GM19351 (cell line): Measurements from ENCODE around the gene OR51F1.
"Not testable (repeated sequence)": the region's sequence is repeated elsewhere in the genome, so short reads cannot be mapped to it uniquely, and the experiment has no call there.

Experiments used
- ATAC-seq: cut with Tn5 transposase; IDR thresholded peaks from one replicate; pipeline ENCODE4 v1.9.1; 2021; ENCODE audit warnings: mild to moderate bottlenecking, moderate library complexity; ENCODE audit not compliant: unreplicated experiment

OR51F1 gene, protein sequence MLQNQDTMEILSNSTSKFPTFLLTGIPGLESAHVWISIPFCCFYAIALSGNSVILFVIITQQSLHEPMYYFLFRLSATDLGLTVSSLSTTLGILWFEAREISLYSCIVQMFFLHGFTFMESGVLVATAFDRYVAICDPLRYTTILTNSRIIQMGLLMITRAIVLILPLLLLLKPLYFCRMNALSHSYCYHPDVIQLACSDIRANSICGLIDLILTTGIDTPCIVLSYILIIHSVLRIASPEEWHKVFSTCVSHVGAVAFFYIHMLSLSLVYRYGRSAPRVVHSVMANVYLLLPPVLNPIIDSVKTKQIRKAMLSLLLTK

DNA sequence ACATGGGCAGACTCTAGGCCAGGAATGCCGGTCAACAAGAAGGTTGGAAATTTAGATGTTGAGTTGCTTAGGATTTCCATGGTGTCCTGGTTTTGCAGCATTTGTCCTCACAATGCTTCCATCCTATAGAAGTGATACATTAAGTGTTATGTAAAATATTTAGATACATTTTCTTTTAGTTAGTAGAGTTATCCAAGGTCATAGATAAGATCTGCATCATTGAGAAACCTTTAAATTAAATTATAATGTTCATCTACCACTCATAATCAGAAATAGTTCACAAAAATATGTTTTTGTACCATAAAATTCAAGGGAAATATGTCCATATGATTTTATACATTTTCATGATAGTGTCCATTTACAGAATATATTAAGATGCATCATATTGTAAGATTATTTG lies at the start of gene OR51F1:
Gene OR51F1 (minus strand): TSS at position 101 of the 400 bp plus-strand sequence. CDS start 0 bp downstream, at position 101.
- ATAC-seq, result no peak

DNA sequence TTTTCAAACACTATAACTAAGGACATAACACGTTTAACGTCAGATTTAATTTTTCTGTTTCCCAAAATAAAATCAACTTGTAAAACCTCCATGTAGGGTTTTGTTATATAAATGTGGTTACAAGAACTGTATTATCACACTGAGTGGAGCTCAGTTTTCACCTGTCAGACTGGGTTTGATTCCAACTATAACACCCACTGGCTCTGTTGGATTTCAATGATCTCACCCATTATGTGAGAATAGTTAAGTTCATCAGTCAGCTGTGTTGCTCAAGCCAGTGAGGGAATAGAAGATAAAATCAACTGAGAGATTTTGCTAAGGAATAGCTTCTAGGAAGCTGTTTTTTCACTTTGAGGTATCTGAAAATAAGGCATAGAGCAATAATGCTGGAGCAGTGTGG lies 39.5 kb upstream of the OR51F1 start:
- no peak for ATAC-seq

DNA sequence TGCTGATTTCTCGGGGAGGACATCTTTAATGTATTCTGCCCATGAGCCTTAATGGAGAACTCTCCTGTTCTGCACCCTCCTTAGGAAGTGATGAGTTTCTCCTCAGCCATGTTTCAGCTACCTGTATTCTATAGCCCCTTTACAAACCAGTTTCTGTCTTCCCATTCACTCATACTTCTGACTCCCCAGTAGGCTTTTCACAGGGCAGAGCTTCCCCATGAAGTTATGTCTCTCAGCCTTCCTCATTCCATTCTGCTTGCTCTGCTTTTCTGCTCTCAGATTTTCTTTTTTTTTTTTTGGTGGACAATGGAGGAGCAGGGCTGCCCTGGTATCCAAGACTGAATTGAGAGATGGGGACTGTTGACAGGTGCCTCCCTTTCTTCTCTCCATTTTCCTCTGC lies 38.7 kb upstream of the OR51F1 start:
- ATAC-seq, result no peak

DNA sequence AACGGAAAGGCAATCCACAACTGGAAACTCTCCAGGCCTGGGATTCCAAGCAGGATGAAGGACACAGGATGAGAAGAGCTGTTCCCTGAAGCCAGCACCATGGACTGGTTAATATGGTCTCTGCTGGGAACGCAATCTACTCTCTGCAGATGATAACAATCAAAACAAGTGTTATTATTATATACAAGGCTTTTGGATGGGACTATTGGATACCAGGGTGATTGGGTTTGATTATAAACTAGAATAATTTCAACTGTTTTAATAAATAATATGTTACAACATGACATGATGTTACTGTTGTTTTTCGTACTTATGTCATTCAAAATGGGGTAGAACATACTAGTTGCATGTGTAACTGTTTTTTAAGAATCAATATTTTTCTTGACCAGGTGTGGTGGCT lies 34.5 kb upstream of the OR51F1 start, which contains the start of gene OR52R1:
Gene OR52R1 (minus strand): TSS at position 101 of the 400 bp plus-strand sequence. CDS start 0 bp downstream, at position 101.
- no peak for ATAC-seq

DNA sequence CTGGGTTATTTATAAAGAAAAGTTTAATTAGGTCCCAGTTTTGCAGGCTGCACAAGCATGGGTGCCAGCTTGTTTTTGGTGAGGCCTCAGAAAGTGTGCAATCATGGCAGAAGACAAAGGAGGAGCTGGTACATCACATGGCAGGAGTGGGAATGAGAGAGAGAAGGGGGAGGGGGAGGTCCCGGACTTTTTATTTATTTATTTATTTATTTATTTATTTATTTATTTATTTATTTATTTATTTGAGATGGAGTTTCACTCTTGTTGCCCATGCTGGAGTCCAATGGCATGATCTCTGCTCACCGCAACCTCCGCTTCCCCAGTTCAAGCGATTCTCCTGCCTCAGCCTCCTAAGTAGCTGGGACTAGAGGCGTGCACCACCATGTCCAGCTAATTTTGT lies 31.6 kb upstream of the OR51F1 start:
- ATAC-seq, result not testable (repeated sequence)

DNA sequence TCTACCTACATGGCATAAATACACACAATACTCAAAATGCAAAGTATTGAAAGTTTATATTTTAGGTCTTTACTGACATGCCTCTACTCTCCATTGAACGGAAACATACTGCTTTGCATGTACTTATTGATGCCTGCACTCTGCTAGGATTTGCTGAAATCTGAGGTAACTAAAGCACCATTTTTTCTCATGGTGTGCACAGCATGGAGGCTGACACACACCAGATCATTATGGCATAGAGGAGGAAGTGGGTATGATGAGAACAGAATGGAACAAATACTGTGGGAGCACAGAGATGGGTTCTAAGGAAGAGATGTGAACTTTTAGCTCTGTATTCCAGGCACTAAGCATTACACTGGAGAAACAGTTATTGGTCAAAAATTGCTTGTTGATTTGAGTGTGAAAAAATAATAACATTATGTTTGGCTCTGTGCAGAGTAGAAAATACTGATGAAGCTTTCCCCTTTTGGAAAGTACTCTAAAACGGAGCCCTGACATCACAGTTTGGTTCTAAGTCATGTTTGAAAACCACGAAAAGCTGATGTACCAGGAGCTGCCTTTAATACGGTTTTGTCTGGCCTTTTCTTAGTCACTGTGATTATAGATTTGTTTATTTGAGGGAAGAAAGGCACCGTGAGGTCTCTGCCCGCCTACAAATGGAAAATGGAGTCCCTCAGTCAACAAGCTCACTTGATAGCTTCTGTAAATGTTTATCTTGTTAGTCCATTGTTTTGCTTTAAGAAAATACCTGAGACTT lies 28.9 kb upstream of the OR51F1 start:
- peak; percentile 66 for ATAC-seq

DNA sequence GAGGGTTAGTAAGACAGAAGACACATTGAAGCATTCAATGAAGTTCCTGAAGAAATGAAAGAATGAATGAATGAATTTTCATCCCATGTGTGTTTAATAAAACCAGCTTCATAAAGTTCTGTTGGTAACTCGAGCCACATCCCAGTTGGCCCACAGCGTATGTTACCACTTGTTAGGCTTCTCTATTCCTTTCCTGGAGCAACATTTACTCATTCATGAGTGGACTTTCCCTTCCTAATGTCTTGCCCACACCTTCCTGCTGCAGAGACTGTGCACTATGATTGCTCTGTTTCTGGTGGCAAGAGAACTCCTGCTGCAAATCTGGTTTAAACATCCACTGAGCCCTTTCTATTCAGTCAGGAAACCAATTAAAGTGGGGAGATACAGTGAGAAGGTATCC lies 27.5 kb upstream of the OR51F1 start:
- no peak for ATAC-seq

DNA sequence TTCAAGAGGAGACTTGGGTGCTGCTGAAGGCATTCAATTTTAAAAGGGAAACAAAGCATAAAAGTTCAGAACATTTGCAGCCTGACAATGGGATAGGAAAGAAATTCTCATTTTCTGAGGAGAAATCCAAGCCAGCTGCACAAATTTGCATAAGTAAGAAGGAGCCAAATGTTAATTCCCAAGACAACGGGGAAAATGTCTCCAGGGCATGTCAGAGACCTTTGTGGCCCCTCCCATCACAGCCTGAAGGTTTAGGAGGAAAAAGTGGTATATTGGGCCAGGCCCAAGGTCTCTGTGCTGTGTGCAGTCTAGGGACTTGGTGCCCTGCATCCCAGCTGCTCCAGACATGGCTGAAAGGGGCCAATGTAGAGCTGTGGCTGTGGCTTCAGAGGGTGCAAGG lies 12.7 kb upstream of the OR51F1 start:
- ATAC-seq, result no peak

DNA sequence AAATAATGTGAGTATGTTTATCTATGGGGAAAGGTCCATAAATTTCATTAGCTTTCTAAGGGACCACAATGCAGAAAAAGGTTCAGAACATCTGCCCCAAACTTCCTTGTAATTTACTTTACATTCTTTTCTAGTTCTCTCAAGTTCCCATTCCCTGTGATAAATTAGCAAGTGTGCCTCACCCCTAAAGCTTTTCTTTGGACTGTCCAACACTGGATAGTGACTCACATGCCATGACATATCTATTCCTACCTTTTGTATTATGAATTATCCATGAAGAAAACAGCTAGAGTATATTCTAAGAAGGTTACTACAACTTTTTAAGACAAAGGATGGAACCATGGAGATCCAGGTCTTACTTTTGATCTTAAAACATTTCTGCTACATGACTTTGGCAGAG lies 1.6 kb downstream of the OR51F1 start:
- ATAC-seq, result no peak

DNA sequence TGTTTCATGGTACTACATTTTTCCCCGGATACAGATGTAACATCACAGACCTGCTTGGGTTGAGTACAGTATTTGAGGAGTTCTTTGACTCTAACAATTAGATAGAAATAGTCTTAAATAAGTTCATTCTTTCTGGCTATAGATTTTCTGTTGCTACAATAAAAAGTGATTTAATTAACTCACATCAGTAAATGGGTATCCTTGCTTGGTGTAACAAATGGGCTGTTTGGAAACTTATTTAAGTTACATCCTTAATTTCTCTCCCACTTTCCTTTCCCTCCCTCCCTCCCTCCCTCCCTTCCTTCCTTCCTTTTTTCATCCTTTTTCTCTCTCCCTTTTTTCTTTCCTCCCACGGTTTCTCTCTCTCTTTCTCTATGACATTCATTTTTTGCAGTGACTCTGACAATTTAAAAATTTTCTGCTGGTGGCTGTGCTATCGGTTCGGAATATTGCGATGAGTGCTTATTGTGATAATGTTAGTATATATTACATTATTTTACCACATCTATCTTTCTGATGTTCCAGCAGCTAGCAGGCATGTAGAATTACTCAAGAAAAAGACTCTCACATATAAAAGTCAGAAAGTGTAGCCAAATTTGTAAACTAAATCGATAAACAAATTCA lies 3.2 kb downstream of the OR51F1 start:
- ATAC-seq, result no peak

DNA sequence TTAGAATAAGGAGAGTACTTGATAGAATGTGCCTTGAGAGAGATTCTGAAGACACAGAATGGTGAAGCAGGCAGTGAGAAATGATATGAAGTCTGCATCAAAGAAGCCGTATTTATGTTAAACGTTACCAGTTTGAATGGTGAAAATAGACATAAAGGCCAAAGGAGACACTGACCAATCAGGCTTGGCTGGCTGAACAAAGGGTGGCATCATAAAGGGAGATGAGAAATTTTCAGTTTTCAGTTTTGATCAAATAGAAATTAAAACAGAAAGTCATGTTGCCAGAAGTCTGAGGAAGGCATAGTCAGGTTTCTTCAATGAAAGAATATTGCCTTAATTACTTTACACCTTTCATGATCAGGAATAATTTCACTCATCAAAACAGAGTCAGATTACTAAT lies 6.6 kb downstream of the OR51F1 start:
- peak; percentile 69 for ATAC-seq

DNA sequence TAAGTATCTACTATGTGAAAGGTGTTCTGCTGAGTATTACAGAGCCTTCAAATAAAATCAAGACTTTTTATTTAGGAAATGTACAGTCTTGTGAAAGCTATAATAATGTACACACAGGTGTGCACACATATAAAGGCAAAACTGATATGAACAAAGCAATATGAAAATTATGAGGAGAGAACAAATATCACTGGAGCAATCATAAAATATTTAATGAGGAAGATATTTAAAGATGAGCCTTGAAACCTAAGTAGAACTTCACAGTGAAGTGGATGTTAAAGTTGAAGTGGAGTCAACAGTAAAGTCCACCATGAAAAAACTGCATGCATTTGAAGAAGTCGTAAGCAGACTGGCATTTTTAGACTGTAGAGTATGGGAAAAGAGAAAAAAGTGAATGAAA lies 18.5 kb downstream of the OR51F1 start:
- no peak for ATAC-seq

DNA sequence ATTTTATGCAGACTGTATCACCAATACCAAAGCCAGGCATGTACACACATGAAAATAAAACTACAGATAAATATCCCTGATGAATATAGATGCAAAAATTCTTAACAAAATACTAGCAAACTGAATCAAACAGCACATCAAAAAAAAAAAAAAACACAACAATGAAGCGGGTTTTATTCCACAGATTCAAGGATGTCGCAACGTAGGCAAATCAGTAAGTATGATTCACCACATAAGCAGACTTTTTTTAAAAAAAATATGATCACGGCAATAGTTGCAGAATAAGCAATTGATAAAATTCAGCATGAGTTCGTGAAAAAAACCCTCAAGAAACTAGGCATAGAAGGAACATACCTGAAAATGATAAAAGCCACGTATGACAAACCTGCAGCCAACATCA lies 21.3 kb downstream of the OR51F1 start:
- no peak for ATAC-seq

DNA sequence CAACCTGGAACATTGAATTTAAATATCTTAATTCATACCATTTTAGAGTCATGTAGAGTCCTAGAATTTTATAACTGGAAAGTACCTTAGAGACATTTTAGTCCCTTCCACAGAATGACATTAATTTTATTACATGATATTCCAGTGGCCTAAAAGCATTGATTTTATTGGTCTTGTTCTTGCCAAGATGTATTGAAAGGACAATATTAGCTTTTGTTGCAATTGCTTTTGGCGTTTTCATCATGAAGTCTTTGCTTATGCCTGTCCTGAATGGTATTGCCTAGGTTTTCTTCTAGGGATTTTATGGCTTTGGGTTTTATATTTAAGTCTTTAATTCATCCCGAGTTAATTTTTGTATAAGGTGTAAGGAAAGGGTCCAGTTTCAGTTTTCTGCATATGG lies 29.0 kb downstream of the OR51F1 start:
- ATAC-seq, result no peak

DNA sequence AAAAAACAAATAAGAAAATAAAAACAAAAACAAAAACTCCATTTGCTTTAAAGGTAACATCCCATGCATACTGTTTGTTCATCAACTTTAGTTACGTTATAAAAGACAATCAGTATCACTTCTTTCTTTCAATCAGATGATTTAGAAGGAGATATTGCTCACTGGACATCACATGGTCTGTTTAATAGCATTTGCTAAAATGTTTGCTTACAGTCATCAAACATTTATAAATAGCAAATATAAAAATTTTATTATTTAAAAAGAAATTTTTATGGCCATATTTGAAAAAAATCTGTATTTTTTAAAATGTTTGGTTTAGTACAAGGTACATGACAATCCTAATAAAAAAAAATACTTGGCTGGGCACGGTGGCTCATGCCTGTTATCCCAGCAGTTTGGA lies 42.6 kb downstream of the OR51F1 start:
- ATAC-seq, result no peak

DNA sequence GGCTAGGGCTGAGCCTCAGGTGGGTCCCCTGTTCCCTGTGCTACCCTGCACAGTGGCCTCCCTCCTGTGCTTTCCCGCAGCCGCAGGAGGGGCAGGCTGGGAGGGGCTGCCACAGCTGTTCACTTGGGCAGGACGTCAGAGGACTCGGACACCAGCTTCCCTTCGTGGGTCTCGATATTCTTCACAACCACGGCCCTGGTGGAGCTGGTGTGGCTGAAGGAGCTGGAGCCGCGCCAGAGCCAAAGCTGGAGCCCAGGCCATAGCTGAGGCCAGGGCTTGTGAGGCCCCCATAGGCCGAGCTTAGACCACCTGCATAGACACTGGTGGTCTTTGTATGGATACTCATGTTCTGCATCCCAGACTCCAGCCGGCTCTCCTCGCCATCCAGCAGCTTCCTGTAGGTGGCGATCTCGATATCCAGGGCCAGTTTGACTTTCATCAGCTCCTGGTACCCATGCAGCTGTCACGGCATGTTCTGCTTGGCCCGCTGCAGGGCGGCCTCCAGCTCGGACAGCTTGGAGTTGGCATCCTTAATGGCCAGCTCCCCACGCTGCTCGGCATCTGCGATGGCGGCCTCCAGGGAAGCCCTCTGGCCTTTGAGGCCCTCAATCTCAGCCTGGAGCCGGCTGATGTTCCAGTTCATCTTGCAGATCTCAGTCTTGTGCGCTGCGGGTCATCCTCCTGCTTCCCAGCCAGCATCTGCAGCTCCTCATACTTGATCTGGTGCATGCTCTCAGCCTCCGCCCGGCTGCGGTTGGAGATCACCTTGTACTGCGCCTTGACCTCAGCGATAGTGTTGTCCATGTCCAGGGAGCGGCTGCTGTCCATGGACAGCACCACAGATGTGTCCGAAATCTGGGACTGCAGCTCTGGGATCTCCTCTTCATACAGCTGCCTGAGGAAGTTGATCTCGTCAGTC lies 46.9 kb downstream of the OR51F1 start:
- not testable (repeated sequence) for ATAC-seq
